ENCODE results near the gene SMIM9.

GRCh38 chrX:154774622-154775021, 59.8 kb downstream of the SMIM9 start:
- TF ChIP-seq RFX5 (IDR thresholded peaks at IDR 0.05; ENCODE audit: low read depth, low read length), result no peak
- TF ChIP-seq CBFB (CRISPR knock-in tag; IDR thresholded peaks at IDR 0.05), result no peak
- TF ChIP-seq MEIS2 (IDR thresholded peaks at IDR 0.05; ENCODE audit: partially characterized antibody), result no peak
- TF ChIP-seq JUND (IDR thresholded peaks at IDR 0.05; ENCODE audit: borderline replicate concordance, low read depth, low read length), result no peak
- no peak for TF ChIP-seq JUND (tag; IDR thresholded peaks at IDR 0.05; ENCODE audit: borderline replicate concordance, low read depth, low read length)
- TF ChIP-seq RFX7 (CRISPR knock-in tag; IDR thresholded peaks at IDR 0.05), result no peak
- no peak for TF ChIP-seq MYC (IDR thresholded peaks at IDR 0.05; ENCODE audit: low read depth, low read length)
- no peak for TF ChIP-seq MYC (CRISPR knock-in tag; IDR thresholded peaks at IDR 0.05; ENCODE audit: borderline replicate concordance, low read depth)
- TF ChIP-seq BACH1 (tag; IDR thresholded peaks at IDR 0.05), result no peak
- no peak for TF ChIP-seq ZZZ3 (IDR thresholded peaks at IDR 0.05)
- TF ChIP-seq ZNF3 (CRISPR knock-in tag; IDR thresholded peaks at IDR 0.05), result no peak
- TF ChIP-seq MYNN (IDR thresholded peaks at IDR 0.05), result no peak
- TF ChIP-seq MYNN (CRISPR knock-in tag; IDR thresholded peaks at IDR 0.05), result no peak
- TF ChIP-seq NR2F6 (CRISPR knock-in tag; IDR thresholded peaks at IDR 0.05), result no peak

Data from K562 (cell line).